DMS114 treated with DMSO at 0.1 percent for 48 hours (cell line): ENCODE measurements around the gene PRAMEF20.
"Not testable (repeated sequence)": the region's sequence is repeated elsewhere in the genome, so short reads cannot be mapped to it uniquely, and the experiment has no call there.

ENCODE experiments used
- DNase-seq: peaks from one replicate; lab custom pipeline; 2025; ENCODE audit not compliant: unreplicated experiment; lab: John Stamatoyannopoulos, UW

PRAMEF20 gene

DNA sequence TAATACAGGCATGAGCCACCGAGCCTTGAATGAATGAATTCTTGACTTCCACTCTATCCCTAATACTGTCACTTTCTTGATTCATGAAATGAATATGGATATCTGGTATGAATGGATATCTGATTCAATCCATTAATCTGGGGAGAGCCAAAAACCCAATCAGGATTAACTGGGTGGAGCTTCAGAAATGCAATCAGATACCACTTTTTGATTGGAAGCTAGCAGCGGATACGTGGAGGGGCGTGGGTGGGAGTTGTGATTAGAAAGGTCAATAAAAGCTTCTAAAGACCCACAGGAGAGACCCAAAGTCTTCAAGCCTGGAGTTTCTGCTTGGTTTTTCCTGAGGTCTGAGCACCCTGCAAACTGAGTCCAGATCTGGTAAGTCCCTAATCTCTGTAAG is at the start of gene PRAMEF20:
Gene PRAMEF20, plus strand, starts transcription at position 301 of the 400 bp plus-strand sequence. CDS start 5,905 bp downstream, outside the sequence.
- DNase-seq: not testable (repeated sequence)

DNA sequence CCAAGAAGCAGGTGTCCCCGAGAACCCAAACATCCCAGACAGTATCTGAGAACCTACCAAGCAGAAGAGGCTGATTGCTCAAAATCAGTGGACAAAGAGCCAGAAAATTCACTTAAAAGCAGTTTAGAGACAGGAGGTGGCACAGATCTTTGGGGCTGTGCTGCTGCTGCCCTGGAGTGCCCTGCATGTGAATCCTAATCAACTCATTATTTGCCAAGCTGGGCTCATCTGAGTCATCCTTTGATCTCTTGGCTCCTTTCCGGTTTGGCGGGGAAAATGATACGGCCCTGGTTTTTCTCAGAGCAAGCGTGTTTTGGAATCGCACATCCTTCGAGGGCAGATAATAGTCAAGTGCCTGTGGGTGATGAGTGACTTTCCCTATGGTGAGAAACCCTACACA is 47.9 kb upstream of the PRAMEF20 start:
- not testable (repeated sequence) for DNase-seq

DNA sequence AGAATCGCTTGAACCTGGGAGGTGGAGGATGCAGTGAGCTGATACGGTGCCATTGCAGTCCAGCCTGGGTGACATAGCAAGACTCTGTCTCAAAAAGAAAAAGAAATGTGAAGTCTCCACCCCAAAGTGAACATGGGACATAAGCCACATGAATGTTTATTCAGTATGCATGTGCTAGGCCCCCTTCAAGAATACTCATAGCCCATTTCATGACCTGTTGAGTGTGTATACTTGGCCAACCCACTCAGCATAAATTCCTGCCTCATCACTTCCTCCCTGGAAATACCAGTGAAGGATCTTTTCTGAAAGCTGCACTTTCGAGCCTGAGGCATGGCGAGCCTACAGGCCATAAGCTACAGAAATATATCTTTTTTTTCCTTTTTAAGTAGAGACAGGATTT is 45.3 kb upstream of the PRAMEF20 start:
- DNase-seq: not testable (repeated sequence)

DNA sequence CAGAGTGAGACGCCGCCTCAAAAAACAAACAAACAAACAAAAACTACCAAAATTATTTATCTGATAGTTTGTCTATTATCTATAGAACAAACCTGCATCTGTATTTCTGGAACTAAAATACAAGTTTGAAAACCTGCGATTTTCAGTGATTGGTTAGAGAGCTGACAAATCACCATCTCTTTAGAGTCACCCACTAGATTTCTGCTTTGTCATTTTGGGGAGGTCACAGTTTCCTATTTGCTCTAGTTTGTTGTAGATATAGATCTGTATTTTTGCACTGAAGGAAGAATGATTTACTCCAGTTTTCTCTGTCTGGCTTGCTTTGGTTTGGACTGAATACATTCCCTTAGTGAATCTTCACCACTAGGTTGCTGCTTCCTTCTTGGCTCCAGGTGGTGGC is 43.7 kb upstream of the PRAMEF20 start:
- DNase-seq: not testable (repeated sequence)

DNA sequence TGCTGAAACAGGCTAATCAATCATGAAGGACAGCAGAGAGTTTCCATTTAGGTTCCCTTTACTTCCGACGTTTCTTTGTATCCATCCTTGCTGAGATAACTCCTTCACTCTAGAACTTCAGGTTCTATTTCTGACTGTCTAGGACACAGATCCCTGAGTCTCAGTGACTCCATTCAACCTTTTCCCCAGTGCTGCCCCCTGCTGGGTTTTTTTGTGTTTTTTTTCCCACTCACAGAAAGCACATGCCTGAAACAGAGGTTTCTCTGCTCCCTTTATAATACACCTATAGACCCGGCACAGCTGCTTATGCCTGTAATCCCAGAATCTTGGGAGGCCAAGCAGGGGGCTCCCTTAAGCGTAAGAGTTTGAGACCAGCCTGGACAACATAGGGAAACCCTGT is 41.7 kb upstream of the PRAMEF20 start:
- DNase-seq: not testable (repeated sequence)

DNA sequence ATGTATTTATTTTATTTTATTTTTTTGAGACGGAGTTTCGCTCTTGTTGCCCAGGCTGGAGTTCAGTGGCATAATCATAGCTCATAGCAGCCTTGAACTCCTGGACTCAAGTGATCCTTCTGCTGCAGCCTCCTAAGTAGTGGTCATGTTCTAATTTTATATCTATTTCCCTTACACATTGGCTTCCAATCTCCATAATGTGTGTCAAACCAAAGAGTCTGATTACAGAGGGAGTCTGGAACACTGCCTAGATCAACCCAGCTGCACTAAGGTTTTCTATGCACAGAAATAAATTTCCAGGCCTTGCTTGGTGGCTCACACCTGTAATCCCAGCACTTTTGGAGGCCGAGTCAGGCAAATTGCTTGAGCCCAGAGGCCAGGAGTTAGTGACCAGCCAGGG is 31.3 kb upstream of the PRAMEF20 start:
- DNase-seq: not testable (repeated sequence)

DNA sequence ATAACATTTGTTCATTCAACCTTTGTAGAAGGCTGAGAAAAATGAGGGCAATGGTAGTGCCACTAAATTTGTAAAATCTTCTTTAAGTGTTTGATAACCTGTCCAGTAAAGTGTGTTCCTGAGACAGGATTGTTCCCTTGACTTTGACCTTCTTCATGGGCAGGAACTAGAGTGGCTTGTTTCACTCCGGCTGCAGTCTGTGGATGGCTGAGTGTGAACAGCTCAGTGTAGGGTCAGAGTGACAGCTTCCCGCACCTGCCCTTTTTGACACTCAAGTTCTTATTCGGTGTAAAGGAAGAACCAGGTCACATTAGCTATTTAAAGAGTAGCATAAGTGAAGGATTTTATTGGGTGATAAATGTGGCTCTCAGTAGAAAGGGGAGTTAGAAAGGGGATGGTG is 29.9 kb upstream of the PRAMEF20 start:
- not testable (repeated sequence) for DNase-seq

DNA sequence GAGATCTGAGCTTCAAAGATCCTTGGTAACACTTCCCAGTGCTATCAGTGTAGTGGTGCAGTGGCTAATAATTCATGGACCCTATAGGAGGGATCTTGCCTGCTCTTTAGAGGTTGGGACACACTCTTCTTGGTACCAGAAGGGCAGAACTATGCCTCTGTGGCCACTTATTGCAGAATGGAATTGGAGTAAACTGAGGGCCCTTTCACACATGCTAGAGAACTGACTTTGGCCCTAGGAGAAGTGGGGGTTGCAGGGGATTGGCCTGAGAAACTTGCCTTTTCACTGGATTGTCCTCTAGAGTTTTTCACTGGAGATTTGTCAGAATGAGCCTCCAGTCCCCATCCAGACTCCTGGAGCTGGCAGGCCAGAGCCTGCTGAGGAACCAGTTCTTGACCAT is 20.9 kb upstream of the PRAMEF20 start, which contains the start of gene PRAMEF17:
Gene PRAMEF17, plus strand, starts transcription at position 301 of the 400 bp plus-strand sequence. Its CDS starts 26 bp downstream, at position 327.
- not testable (repeated sequence) for DNase-seq

DNA sequence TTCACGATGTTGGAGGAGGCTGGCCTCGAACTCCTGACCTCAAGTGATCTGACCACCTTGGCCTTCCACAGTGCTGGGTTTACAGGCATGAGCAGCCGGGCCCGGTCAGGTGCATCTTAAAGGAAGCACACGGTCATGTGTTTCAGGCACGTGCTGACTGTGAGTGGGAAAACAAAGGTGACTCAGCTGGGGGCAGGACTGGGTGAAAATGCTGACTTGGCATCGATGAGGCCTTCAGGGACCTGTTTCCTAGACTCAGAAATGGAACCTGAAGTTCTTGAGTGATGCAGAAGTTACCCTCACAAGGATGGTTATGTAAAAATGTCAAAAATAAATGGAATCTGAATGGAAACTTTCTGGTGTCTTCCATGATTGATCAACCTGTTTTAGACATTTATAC is 17.2 kb upstream of the PRAMEF20 start:
- not testable (repeated sequence) for DNase-seq

DNA sequence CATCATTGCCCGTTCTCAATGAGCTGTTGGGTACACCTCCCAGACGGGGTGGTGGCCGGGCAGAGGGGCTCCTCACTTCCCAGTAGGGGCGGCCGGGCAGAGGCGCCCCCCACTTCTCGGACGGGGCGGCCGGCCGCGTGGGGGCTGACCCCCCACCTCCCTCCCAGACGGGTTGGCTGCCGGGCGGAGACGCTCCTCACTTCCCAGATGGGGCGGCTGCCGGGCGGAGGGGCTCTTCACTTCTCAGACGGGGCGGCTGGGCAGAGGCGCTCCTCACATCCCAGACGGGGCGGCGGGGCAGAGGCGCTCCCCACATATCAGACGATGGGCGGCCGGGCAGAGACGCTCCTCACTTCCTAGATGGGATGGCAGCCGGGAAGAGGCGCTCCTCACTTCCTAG is 15.5 kb upstream of the PRAMEF20 start:
- not testable (repeated sequence) for DNase-seq

DNA sequence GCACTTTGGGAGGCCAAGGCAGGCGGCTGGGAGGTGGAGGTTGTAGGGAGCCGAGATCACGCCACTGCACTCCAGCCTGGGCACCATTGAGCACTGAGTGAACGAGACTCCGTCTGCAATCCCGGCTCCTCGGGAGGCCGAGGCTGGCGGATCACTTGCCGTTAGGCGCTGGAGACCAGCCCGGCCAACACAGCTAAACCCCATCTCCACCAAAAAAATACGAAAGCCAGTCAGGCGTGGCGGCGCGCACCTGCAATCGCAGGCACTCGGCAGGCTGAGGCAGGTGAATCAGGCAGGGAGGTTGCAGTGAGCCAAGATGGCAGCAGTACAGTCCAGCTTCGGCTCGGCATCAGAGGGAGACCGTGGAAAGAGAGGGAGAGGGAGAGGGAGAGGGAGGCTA is 14.9 kb upstream of the PRAMEF20 start:
- DNase-seq: not testable (repeated sequence)

DNA sequence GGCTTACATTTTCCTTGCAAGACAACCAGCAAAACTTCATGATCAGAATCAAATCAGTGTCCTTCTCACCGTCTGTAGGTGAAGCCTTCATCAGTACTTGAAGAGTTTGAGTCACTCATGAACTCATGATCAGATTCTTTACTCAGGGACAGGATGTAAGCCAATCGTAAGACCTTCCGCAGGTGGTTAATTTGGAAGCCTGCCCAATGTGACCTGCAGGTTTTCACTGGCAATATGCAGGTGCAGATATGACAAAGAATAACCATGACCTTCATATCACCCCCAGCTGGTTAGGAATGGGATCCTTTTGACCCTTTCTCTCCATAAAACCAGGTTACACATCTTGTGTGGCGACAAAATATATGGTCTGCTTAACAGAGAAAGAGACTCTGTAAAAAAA is 2.4 kb upstream of the PRAMEF20 start:
- no peak for DNase-seq

DNA sequence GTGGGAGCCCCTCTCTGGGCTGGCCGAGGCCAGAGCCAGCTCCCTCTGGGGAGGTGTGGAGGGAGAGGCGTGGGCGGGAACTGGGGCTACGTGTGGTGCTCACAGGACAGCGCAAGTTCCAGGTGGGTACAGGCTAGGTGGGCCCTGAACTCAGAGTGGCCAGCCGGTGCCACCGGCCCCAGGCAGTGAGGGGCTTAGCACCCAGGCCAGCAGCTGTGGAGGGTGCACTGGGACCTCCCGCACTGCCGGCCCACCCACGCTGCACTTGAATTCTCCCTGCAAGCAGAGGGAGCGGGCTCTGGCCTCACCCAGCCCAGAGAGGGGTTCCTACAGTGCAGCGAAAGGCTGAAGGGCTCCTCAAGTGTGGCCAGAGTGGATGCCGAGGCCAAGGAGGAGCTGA is 20.2 kb downstream of the PRAMEF20 start:
- DNase-seq: no peak

DNA sequence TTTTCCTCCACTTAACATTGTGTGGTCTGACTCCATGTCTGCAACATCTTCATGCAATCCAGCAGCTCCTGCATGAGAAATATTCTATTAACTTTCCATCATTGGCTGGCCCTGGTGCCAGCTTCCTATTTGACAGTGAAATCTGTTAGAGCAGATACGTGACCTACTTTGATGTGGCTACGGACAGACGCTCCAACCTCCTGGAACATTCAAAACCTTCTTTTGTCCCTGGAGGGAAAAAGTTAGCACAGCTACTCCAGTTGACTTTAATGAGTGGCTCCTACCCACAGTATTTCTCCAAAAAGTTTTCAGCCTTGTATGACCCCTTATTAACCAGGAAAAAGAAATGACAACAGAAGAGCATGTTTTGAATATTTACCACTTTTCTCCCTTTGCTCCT is 22.0 kb downstream of the PRAMEF20 start:
- DNase-seq: no peak

DNA sequence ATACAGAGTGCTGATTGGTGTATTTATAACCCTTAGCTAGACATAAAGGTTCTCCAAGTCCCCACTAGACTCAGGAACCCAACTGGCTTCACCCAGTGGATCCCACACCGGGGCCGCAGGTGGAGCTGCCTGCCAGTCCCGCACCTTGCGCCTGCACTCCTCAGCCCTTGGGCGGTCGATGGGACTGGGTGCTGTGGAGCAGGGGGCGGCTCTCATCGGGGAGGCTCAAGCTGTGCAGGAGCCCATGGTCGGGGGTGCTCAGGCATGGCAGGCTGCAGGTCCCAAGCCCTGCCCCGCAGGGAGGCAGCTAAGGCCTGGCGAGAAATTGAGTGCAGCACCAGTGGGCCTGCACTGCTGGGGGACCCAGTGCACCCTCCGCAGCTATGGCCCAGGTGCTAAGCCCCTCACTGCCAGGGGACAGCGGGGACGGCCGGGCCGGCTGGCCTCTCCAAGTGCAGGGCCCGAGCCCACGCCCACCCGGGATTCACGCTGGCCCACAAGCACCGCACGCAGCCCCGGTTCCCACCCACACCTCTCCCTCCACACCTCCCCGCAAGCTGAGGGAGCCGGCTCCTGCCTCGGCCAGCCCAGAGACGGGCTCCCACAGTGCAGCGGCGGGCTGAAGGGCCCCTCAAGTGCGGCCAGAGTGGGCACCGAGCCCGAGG is 23.6 kb downstream of the PRAMEF20 start:
- not testable (repeated sequence) for DNase-seq

DNA sequence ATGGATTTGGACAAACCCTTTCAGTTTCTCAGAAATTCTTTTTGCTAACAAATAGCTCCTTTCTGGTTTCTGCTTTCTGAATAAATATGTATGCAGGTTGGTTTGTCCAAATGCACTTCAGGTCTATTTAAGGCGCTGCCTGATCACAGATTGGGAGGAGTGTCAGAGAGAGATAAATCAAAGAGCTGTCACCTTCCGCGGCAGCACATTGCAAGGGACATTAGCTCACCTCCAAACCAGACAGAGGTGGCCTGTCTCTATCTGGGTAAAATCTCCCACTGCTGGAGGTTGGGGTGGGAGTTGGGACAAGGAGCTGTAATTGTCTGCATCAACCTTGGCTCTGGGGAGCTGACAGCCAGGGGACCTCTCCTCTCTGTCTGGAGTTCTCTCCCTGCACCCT is 25.2 kb downstream of the PRAMEF20 start:
- no peak for DNase-seq

DNA sequence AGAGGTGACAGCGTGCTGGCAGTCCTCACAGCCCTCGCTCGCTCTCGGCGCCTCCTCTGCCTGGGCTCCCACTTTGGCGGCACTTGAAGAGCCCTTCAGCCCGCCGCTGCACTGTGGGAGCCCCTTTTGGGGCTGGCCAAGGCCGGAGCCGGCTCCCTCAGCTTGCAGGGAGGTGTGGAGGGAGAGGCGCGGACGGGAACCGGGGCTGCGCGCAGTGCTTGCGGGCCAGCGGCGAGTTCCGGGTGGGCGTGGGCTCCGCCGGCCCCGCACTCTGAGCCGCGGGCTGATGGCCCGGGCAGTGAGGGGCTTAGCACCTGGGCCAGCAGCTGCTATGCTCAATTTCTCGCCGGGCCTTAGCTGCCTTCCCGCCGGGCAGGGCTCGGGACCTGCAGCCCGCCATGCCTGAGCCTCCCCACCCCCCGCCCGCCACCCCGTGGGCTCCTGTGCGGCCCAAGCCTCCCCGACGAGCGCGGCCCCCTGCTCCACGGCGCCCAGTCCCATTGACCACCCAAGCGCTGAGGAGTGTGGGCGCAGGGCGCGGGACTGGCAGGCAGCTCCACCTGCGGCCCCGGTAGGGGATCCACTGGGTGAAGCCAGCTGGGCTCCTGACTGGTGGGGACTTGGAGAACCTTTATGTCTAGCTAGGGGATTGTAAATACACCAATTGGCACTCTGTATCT is 29.0 kb downstream of the PRAMEF20 start:
- DNase-seq: not testable (repeated sequence)

DNA sequence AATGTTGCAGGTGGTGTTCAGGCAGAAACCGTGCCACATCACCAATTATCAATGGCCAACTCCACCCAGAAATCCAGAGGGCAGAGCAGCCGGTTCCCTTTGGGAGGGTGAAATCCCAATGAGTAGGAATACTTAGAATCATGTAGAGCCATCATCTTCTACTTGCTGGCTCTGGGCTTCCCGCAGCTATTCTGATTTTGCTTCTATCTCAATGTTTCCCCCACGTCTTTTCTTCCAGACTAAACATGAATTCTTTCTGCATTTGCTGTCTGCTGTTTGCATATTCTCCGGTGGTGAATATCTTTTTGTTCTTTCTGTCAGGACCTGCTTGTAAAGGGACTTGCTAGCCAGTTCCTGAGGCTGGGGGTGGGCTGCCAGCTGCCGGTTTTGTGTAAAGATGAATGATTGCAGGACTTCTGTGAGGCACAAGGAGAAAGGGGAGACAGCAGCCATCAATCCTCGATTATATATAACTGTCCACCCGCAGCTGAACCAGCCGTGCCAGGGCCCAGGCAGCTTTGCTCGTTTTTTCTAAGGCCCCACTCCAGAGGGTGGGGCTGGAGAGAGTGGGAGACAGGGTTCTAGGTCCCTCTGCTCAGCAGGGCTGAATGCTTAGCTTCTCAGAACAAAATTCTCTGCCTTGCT is 33.2 kb downstream of the PRAMEF20 start:
- no peak for DNase-seq

DNA sequence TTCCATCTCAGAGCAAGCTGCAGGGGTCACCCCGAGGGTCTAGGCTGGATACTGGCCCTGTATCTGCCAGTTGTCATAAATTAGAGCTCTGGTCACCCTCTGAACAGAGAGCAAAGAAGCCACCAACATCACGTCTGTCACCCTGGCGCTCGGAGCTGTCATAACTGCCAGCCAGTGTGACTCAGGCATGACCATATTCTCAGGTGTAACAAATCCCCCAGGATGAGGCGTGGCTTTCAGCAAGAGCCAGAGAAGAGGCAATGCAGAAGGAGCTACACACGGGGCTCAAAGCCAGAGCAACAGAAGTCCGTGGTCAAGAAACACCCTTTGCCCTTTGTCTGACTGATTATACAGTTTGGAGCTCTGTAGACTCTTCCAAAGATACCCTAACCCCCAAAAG is 40.0 kb downstream of the PRAMEF20 start:
- DNase-seq: no peak

DNA sequence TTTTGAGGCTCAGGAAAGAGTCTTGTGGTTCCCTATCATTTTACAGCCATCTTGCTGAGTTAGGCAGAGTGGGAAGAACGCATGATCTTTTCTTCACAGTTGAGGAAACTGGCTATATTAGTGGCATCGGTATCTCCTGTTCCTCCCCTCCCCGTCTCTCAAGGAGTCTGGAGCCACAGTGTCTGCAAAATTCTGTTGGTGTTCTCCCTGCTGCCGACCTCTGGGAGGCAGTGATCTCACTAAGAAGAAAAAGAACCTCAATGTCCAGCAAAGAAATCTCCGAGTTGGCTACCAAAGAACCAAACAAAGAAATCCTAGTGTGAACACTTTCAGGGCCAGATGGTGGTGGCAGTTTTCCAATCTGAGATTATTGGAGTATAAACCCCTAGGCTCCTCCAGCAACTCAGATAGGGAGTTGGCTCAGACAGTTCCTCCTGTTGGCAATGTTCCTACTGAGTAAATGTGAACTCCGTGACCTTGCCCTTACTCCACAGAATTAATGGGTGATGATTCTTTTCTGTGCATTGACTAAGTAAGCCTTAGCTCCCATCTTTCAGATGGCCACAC is 41.2 kb downstream of the PRAMEF20 start:
- DNase-seq: no peak

DNA sequence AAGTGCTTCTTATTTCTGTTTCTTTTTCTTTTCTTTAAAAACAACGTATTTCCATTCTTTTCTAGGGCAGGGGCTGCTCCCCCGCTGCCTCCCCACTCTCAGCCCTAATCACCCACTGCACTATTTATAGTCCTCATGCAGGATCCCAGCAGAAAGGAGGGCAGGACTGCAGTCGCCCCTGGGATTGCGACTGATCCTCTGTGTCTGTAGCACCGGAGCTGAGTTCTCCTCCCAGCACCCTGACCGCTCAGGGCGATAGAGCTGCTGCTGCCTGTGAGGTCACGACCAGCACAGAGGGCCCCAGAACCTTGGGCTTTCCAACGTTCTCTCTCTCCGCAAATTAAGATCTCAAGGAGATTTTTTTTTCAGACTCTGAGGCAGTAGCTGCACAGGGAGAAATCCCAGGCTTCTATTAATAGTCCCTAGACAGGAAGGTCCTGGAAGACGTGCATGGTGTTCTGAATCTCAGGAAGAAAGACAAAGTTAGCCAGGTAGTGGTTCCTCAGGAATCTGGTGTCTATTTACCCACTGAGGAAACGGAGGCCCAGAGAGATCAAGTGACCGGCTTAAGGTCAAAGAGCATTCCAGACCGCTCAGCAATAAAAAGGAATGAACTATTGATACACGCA is 46.8 kb downstream of the PRAMEF20 start:
- no peak for DNase-seq
